H9 (cell line): ENCODE measurements around the gene PDYN. TPM values are rescaled to one million over a fixed set of nuclear protein-coding genes. Genes with fewer than 3 reads are reported as not detected.

Source experiments
- DNase-seq: peaks from one replicate; pipeline ENCODE4 v3.0.0-alpha.2; 2017
- H2AFZ ChIP-seq: one replicate; pipeline ENCODE4 v1.6.1; 2013; ENCODE audit warnings: mild to moderate bottlenecking, low read length, control low read depth, moderate library complexity
- H2AK5ac ChIP-seq: 2 replicates; pipeline ENCODE4 v1.6.1; 2013; ENCODE audit warnings: low read length, control low read depth, mixed read lengths; ENCODE audit not compliant: insufficient read length
- H2BK120ac ChIP-seq: one replicate; pipeline ENCODE4 v1.6.1; 2013; ENCODE audit warnings: low read depth, mild to moderate bottlenecking, low read length, control low read depth, inconsistent platforms; ENCODE audit not compliant: poor library complexity, severe bottlenecking
- H2BK12ac ChIP-seq: 2 replicates; pipeline ENCODE4 v1.6.1; 2013; ENCODE audit warnings: low read length, control low read depth, mixed read lengths, low read depth; ENCODE audit not compliant: insufficient read length
- H2BK15ac ChIP-seq: 2 replicates; pipeline ENCODE4 v1.6.1; 2013; ENCODE audit warnings: low read depth, low read length, control low read depth
- H2BK20ac ChIP-seq: one replicate; pipeline ENCODE4 v1.6.1; 2013; ENCODE audit warnings: low read depth, mild to moderate bottlenecking, low read length, control low read depth, inconsistent platforms; ENCODE audit not compliant: poor library complexity, severe bottlenecking
- H2BK5ac ChIP-seq: 2 replicates; pipeline ENCODE4 v1.6.1; 2013; ENCODE audit warnings: low read length, control low read depth, mixed read lengths; ENCODE audit not compliant: insufficient read length
- H3K14ac ChIP-seq: 2 replicates; pipeline ENCODE4 v1.6.1; 2013; ENCODE audit warnings: low read length, control low read depth; ENCODE audit not compliant: insufficient read depth
- H3K18ac ChIP-seq: 2 replicates; pipeline ENCODE4 v1.6.1; 2013; ENCODE audit warnings: low read depth, mild to moderate bottlenecking, mixed read lengths, low read length, control low read depth; ENCODE audit not compliant: insufficient read length
- H3K23ac ChIP-seq: 2 replicates; pipeline ENCODE4 v1.6.1; 2013; ENCODE audit warnings: low read length, control low read depth, mixed read lengths, low read depth; ENCODE audit not compliant: insufficient read length
- H3K23me2 ChIP-seq: 2 replicates; pipeline ENCODE4 v1.6.1; 2013; ENCODE audit warnings: low read depth, mild to moderate bottlenecking, mixed read lengths, low read length, control low read depth; ENCODE audit not compliant: insufficient read length, poor library complexity, severe bottlenecking
- H3K27ac ChIP-seq: 2 replicates; pipeline ENCODE4 v1.5.1; 2013; ENCODE audit warnings: low read length, control low read depth, mixed read lengths, low read depth; ENCODE audit not compliant: insufficient read length
- H3K27me3 ChIP-seq: 2 replicates; pipeline ENCODE4 v1.6.1; 2013; ENCODE audit warnings: low read length, control low read depth, inconsistent platforms; ENCODE audit not compliant: insufficient read depth
- H3K4ac ChIP-seq: 2 replicates; pipeline ENCODE4 v1.6.1; 2013; ENCODE audit warnings: low read depth, mild to moderate bottlenecking, control low read depth, inconsistent platforms, low read length, moderate library complexity
- H3K4me1 ChIP-seq: 2 replicates; pipeline ENCODE4 v1.6.1; 2013; ENCODE audit warnings: low read length, control low read depth, inconsistent platforms; ENCODE audit not compliant: insufficient read depth
- H3K4me2 ChIP-seq: 2 replicates; pipeline ENCODE4 v1.6.1; 2013; ENCODE audit warnings: low read length, control low read depth, mixed read lengths; ENCODE audit not compliant: insufficient read length, insufficient read depth
- H3K56ac ChIP-seq: 2 replicates; pipeline ENCODE4 v1.6.1; 2013; ENCODE audit warnings: low read depth, mild to moderate bottlenecking, mixed read lengths, low read length, control low read depth; ENCODE audit not compliant: insufficient read length
- H3K79me1 ChIP-seq: 2 replicates; pipeline ENCODE4 v1.6.1; 2013; ENCODE audit warnings: low read depth, mild to moderate bottlenecking, moderate library complexity, low read length, control low read depth, inconsistent platforms; ENCODE audit not compliant: insufficient read depth, poor library complexity, severe bottlenecking
- H3K79me2 ChIP-seq: 2 replicates; pipeline ENCODE4 v1.6.1; 2013; ENCODE audit warnings: low read length, control low read depth, inconsistent platforms; ENCODE audit not compliant: insufficient read depth
- H3K9ac ChIP-seq: 2 replicates; pipeline ENCODE4 v1.6.1; 2013; ENCODE audit warnings: low read length, control low read depth, mixed read lengths; ENCODE audit not compliant: insufficient read length; ENCODE audit errors: extremely low read depth
- H3K9me3 ChIP-seq: one replicate; pipeline ENCODE4 v1.6.1; 2013; ENCODE audit warnings: low read depth, low read length, inconsistent platforms; ENCODE audit not compliant: control insufficient read depth
- H3T11ph ChIP-seq: one replicate; pipeline ENCODE4 v1.6.1; 2013; ENCODE audit warnings: mild to moderate bottlenecking, low read length, control low read depth, inconsistent platforms
- H4K20me1 ChIP-seq: one replicate; pipeline ENCODE4 v1.6.1; 2013; ENCODE audit not compliant: control insufficient read depth, insufficient read length, insufficient read depth
- H4K5ac ChIP-seq: 2 replicates; pipeline ENCODE4 v1.6.1; 2013; ENCODE audit warnings: low read depth, mild to moderate bottlenecking, mixed read lengths, low read length, control low read depth; ENCODE audit not compliant: insufficient read length
- H4K8ac ChIP-seq: replicated peaks from 2 replicates; pipeline ENCODE4 v1.6.1; 2013; ENCODE audit warnings: low read length, control low read depth, mixed read lengths, low read depth; ENCODE audit not compliant: insufficient read length
- H4K91ac ChIP-seq: 2 replicates; pipeline ENCODE4 v1.6.1; 2013; ENCODE audit warnings: low read depth, mild to moderate bottlenecking, moderate library complexity, mixed read lengths, low read length, control low read depth; ENCODE audit not compliant: insufficient read length
- H3K27ac Mint-ChIP-seq, 3 experiments: 2 replicates in 2 of 3; 3 replicates in 1 of 3; pipeline ENCODE4 v1.8.0; 2020 to 2021; ENCODE audit warnings: mixed read lengths in 3 of 3, mild to moderate bottlenecking in 1 of 3, moderate library complexity in 1 of 3
- H3K27me3 Mint-ChIP-seq: 2 replicates; pipeline ENCODE4 v1.8.0; 2021; ENCODE audit warnings: low read depth, mild to moderate bottlenecking, moderate library complexity, mixed read lengths
- H3K36me3 Mint-ChIP-seq, 3 experiments: 2 replicates in 2 of 3; 3 replicates in 1 of 3; pipeline ENCODE4 v1.8.0; 2020 to 2021; ENCODE audit warnings: low read depth in 3 of 3, mixed read lengths in 3 of 3; ENCODE audit not compliant: insufficient read depth in 1 of 3
- H3K4me1 Mint-ChIP-seq, 2 experiments: 2 replicates each; pipeline ENCODE4 v1.8.0; 2020; ENCODE audit warnings: mixed read lengths in 2 of 2
- H3K4me3 Mint-ChIP-seq, 2 experiments: 2 replicates in 1 of 2; 3 replicates in 1 of 2; pipeline ENCODE4 v1.8.0; 2020 to 2021; ENCODE audit warnings: mild to moderate bottlenecking in 2 of 2, mixed read lengths in 2 of 2, moderate library complexity in 1 of 2
- H3K9me3 Mint-ChIP-seq, 2 experiments: 2 replicates in 1 of 2; 3 replicates in 1 of 2; pipeline ENCODE4 v1.8.0; 2020; ENCODE audit warnings: mild to moderate bottlenecking in 2 of 2, mixed read lengths in 2 of 2, moderate library complexity in 1 of 2
- CTCF ChIP-seq: fragments of 200-600 bp; sonication (generic); conservative IDR thresholded peaks from 3 replicates; pipeline ENCODE4 v1.8.0; 2021; ENCODE audit warnings: antibody characterized with exemption, mild to moderate bottlenecking
- WGBS: extraction: QIAGEN DNeasy Blood & Tissue Kit; methylation state at CpG from one replicate; pipeline ENCODE4 v1.1.7; 2013; ENCODE audit warnings: missing lambda C conversion rate, low lambda C conversion rate, mixed read lengths; ENCODE audit not compliant: insufficient read length; ENCODE audit errors: extremely low coverage; 5-methylcytosine and 5-hydroxymethylcytosine counted together
- total RNA-seq: library from RNA; stranded (reverse); gene quantifications from 2 replicates; pipeline ENCODE4 v1.2.1, GENCODE V29; 2021

The PDYN gene
- total RNA-seq, 1 experiment from 2014 or later: 0.63 TPM

GRCh38 chr20:1939270-1939595 is 54.6 kb downstream of the PDYN start:
- WGBS: no CpG with 5 or more reads among the region's 4 CpGs
- TF ChIP-seq CTCF: no peak
- no peaks in the 10 kb centered on the region for H4K20me1 ChIP-seq

More at GRCh38 chr20:1939270-1939595, 54.6 kb downstream of the PDYN start:
- H3K9me3 ChIP-seq: no peaks in the 10 kb centered on the region
- Mint-ChIP-seq H3K9me3 (no peaks in the 10 kb centered on the region), H3K4me3 (no peak overlapping the region), H3K36me3 (peaks cover 2 to 10% (median 6%) of the 10 kb centered on the region in 3 experiments; a peak in 5 of 7 replicates), H3K27me3 (peaks cover 22% of the 10 kb centered on the region), H3K27ac (peak overlapping the region in 1 of 3 experiments; percentile 32; a peak in 1 of 7 replicates), H3K4me1 (peaks cover 5 to 8% of the 10 kb centered on the region in 2 experiments; a peak in 1 of 4 replicates)
- H2BK20ac ChIP-seq: no peak overlapping the region
- no peak overlapping the region for H3K27ac ChIP-seq
- no peak overlapping the region for H2BK5ac ChIP-seq
- H3K23ac ChIP-seq: no peak overlapping the region
- no peak overlapping the region for H4K8ac ChIP-seq
- H4K91ac ChIP-seq: no peak overlapping the region
- no peak overlapping the region for H3T11ph ChIP-seq
- H3K27me3 ChIP-seq: no peaks in the 10 kb centered on the region
- H2BK120ac ChIP-seq: no peak overlapping the region
- H3K4ac ChIP-seq: no peak overlapping the region
- no peaks in the 10 kb centered on the region for H3K23me2 ChIP-seq
- no peak overlapping the region for H3K18ac ChIP-seq
- no peak overlapping the region for H3K56ac ChIP-seq
- H2AK5ac ChIP-seq: no peak overlapping the region
- H2AFZ ChIP-seq: no peak overlapping the region
- no peak overlapping the region for H4K5ac ChIP-seq
- no peaks in the 10 kb centered on the region for H3K79me2 ChIP-seq
- no peak overlapping the region for H3K4me2 ChIP-seq
- H3K79me1 ChIP-seq: no peaks in the 10 kb centered on the region
- no peak overlapping the region for H2BK12ac ChIP-seq
- H2BK15ac ChIP-seq: no peak overlapping the region
- H3K9ac ChIP-seq: no peak overlapping the region
- H3K14ac ChIP-seq: no peak overlapping the region
- no peaks in the 10 kb centered on the region for H3K4me1 ChIP-seq
- no peak for DNase-seq
